ENCODE measurements around the gene HADHA.

Gene HADHA

DNA sequence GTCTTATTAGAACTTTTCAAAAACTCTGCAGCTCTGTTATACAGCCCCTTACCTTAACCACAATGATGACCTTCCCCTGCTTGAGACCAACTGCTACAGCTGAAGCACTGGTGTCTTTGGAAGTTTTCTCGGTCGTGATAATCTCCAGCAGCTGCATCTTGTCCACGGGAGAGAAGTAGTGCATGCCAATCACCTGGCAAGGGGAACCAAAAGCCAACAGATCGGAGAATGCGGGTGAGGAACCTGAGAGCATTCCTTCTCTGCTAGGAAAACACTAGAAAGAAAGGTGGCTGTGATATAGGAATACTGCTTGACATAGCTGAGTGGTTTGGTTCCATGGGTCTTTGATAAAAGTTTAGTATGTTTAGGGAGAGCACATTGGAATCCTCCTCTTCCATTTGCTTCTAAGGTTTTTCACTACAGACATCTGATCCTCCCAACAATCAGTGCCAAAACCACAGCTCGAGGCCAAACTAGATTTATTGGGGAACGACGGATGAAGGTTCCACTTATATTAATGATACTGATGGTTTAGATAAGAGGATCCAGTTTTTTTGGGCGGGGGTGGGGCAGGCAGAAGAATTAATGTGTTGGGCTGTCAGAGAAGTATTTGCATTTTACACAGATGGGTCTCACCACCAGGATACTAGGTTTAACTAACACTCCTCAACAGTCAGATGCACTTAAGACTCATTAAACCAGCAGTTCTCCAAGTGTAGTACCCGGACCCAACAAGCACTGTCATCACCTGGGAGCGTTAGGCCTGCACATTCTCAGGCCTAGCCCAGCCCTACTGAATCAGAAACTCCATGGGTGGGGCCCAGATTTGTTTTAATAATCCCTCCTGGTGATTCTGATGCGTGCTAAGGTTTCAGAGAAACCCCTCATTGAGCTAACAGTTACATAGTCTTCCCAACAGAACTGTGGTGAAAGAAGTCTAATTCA lies 49.1 kb downstream of the HADHA start:
- no peak overlapping the region for H3K4me3 ChIP-seq (ENCODE audit: low read length)
- no peak overlapping the region for H3K4me2 ChIP-seq (ENCODE audit: low read length)
- H4K20me1 ChIP-seq (ENCODE audit: insufficient read depth, low read length), result peaks cover 5% of the 10 kb centered on the region
- no peak overlapping the region for H3K9ac ChIP-seq (ENCODE audit: low read length)
- no peaks in the 10 kb centered on the region for H3K27me3 ChIP-seq (ENCODE audit: low read depth, low read length)
- peaks cover 23% of the 10 kb centered on the region for H3K4me1 ChIP-seq (ENCODE audit: low read length)
- H3K36me3 ChIP-seq (replicated peaks; ENCODE audit: low read depth, low read length), result peaks cover 76% of the 10 kb centered on the region
- H3K27ac ChIP-seq (ENCODE audit: low read length), result no peak overlapping the region
- no peaks in the 10 kb centered on the region for H3K79me2 ChIP-seq (ENCODE audit: low read length)
- TF ChIP-seq, protein P1, sequence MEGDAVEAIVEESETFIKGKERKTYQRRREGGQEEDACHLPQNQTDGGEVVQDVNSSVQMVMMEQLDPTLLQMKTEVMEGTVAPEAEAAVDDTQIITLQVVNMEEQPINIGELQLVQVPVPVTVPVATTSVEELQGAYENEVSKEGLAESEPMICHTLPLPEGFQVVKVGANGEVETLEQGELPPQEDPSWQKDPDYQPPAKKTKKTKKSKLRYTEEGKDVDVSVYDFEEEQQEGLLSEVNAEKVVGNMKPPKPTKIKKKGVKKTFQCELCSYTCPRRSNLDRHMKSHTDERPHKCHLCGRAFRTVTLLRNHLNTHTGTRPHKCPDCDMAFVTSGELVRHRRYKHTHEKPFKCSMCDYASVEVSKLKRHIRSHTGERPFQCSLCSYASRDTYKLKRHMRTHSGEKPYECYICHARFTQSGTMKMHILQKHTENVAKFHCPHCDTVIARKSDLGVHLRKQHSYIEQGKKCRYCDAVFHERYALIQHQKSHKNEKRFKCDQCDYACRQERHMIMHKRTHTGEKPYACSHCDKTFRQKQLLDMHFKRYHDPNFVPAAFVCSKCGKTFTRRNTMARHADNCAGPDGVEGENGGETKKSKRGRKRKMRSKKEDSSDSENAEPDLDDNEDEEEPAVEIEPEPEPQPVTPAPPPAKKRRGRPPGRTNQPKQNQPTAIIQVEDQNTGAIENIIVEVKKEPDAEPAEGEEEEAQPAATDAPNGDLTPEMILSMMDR (IDR thresholded peaks at IDR 0.05; ENCODE audit: low read depth, low read length), result no peak
- TF ChIP-seq EZH2phosphoT487 (IDR thresholded peaks at IDR 0.05; ENCODE audit: low read depth), result no peak
- no peak overlapping the region for H2AFZ ChIP-seq (ENCODE audit: low read depth, low read length)
- peaks cover 13% of the 10 kb centered on the region for H3K9me3 ChIP-seq (ENCODE audit: insufficient read depth, low read length)

DNA sequence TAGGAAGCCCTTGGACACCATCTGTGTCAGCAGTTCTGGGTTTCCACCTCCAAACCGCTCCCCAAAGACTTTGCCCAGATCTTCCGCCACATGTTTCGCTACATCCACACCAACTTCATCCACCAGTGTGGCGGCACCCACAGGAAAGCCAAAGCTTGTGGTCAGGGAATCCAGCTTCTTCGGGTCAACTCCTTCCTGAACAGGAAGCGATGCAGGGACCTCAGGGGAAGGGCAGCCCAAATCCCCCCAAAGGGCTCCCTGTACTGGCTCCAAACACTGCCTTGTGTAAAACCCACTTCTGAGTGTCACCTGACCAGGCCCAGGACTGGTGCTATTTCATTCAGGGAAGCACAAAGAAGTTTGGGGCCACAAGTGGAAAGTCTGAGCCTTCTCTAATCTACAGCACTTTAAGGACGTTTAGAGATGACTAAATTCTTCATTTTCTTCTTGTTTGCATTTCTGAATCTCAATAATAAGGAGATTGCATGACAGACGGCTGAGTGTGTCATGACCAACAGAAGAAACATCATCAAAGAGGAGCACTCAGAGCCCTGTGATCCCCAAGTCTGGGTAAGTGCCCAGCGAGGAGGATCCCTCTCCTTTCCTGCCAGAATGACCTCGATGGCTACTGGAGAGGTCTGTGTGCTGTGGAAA lies 50.7 kb downstream of the HADHA start:
- Histone ChIP-seq H3K4me3 (ENCODE audit: low read length) (no peak overlapping the region), H3K27me3 (ENCODE audit: low read depth, low read length) (no peaks in the 10 kb centered on the region), H3K4me2 (ENCODE audit: low read length) (no peak overlapping the region), H3K4me1 (ENCODE audit: low read length) (peaks cover 23% of the 10 kb centered on the region), H3K36me3 (replicated peaks; ENCODE audit: low read depth, low read length) (peaks cover 64% of the 10 kb centered on the region), H4K20me1 (ENCODE audit: insufficient read depth, low read length) (peaks cover 5% of the 10 kb centered on the region), H3K27ac (ENCODE audit: low read length) (no peak overlapping the region), H3K9ac (ENCODE audit: low read length) (no peak overlapping the region), H2AFZ (ENCODE audit: low read depth, low read length) (no peak overlapping the region), H3K9me3 (ENCODE audit: insufficient read depth, low read length) (peaks cover 13% of the 10 kb centered on the region), H3K79me2 (ENCODE audit: low read length) (no peaks in the 10 kb centered on the region)
- no peak for TF ChIP-seq EZH2phosphoT487 (IDR thresholded peaks at IDR 0.05; ENCODE audit: low read depth)
- TF ChIP-seq, protein P1 (IDR thresholded peaks at IDR 0.05; ENCODE audit: low read depth, low read length), result no peak

DNA sequence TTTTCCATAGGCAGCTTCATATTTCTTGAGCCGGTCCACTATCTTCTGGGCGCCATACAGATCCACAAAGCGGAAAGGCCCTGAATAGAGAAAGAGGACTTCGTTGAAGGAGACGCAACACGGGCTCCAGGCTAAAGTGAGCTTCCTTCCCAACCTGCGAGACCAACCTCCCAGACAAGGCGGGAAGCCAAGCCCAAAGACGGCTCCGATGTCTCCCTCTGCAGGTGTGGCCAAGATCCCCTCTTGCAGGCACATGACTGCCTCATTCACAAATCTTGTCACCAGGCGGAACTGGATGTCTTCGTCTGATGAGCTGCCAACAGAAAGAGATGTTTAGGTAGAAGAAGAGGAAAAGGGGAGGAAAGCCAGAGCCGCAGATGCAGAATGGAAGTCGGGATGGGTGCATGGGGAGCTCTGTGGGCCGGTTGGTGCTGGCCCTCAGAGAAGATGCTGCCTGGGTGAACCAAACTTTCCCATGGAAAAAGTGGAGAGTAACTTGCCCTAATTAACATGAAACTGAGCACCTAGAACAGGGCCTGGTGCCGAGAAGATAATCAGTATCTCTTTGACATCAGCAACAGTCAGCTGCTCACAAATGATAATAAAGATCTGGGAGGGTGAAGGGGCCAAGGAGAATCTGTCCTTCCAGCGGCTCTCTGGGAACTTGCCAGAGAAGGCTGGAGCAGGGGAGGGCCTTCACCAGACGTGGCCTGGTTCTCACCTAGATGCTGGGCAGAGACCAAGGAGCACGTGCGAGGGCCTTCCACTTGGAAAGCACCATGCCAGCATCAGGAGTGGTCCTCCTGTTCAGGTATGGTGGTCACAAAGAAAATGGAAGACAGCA lies 52.9 kb downstream of the HADHA start:
- no peaks in the 10 kb centered on the region for H3K9me3 ChIP-seq (ENCODE audit: insufficient read depth, low read length)
- H2AFZ ChIP-seq (ENCODE audit: low read depth, low read length), result no peak overlapping the region
- H3K4me3 ChIP-seq (ENCODE audit: low read length), result no peak overlapping the region
- no peak overlapping the region for H3K27ac ChIP-seq (ENCODE audit: low read length)
- H3K79me2 ChIP-seq (ENCODE audit: low read length), result no peaks in the 10 kb centered on the region
- peaks cover 13% of the 10 kb centered on the region for H3K4me1 ChIP-seq (ENCODE audit: low read length)
- no peak overlapping the region for H3K4me2 ChIP-seq (ENCODE audit: low read length)
- H3K9ac ChIP-seq (ENCODE audit: low read length), result no peak overlapping the region
- peaks cover 44% of the 10 kb centered on the region for H3K36me3 ChIP-seq (replicated peaks; ENCODE audit: low read depth, low read length)
- H4K20me1 ChIP-seq (ENCODE audit: insufficient read depth, low read length), result peaks cover 2% of the 10 kb centered on the region; the same call in 1 of the 2 replicates
- TF ChIP-seq EZH2phosphoT487 (IDR thresholded peaks at IDR 0.05; ENCODE audit: low read depth), result no peak
- TF ChIP-seq, protein P1 (IDR thresholded peaks at IDR 0.05; ENCODE audit: low read depth, low read length), result no peak
- H3K27me3 ChIP-seq (ENCODE audit: low read depth, low read length), result no peaks in the 10 kb centered on the region
